Measurements from ENCODE around the gene PPDPF.

DNA sequence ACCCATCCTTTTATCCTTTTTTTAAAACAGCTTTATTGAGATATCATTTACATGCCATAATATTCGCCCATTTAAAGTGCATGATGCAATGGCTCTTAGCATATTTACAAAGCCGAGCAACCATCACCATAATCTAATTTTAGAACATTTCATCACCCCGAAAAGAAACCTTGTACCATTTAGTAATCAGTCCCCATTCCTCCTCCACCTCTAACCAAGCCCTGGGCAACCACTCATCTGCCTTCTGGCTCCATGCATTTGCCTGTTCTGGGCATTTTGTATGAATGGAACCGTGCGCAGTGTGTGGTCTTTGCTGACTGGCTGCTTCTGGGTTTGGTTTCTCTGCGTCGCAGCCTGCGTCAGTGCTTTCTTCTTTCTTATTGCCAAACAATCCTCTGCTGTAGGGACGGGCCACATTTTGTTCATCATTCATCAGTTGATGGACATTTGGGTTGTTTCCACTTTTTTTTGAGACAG, 11.4 kb upstream of the PPDPF start:
- no peak for TF ChIP-seq EZH2 (IDR thresholded peaks at IDR 0.05; ENCODE audit: insufficient read depth, low read length)
- TF ChIP-seq, protein P1, sequence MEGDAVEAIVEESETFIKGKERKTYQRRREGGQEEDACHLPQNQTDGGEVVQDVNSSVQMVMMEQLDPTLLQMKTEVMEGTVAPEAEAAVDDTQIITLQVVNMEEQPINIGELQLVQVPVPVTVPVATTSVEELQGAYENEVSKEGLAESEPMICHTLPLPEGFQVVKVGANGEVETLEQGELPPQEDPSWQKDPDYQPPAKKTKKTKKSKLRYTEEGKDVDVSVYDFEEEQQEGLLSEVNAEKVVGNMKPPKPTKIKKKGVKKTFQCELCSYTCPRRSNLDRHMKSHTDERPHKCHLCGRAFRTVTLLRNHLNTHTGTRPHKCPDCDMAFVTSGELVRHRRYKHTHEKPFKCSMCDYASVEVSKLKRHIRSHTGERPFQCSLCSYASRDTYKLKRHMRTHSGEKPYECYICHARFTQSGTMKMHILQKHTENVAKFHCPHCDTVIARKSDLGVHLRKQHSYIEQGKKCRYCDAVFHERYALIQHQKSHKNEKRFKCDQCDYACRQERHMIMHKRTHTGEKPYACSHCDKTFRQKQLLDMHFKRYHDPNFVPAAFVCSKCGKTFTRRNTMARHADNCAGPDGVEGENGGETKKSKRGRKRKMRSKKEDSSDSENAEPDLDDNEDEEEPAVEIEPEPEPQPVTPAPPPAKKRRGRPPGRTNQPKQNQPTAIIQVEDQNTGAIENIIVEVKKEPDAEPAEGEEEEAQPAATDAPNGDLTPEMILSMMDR (IDR thresholded peaks at IDR 0.05; ENCODE audit: insufficient read depth, low read depth, low read length), result no peak

Measured in astrocyte (in vitro differentiated cells and primary cell).